T-helper 17 cell (primary cell): ENCODE measurements around the gene CAGE1. TPM values are rescaled to one million over a fixed set of nuclear protein-coding genes. Genes with fewer than 3 reads are reported as not detected.
"Not testable (repeated sequence)": the region's sequence is repeated elsewhere in the genome, so short reads cannot be mapped to it uniquely, and the experiment has no call there.

ENCODE experiments used
- ATAC-seq: fragments of 150-1000 bp; cut with Tn5 transposase; 2 replicates; pipeline ENCODE4 v1.10.0; 2021; ENCODE audit warnings: mild to moderate bottlenecking, moderate library complexity
- DNase-seq, 3 donors: peaks; one replicate each; pipeline versions ENCODE4 v3.0.0 to v3.0.0-alpha.2; 2020 to 2021
- H3K9me3 ChIP-seq: one replicate; pipeline ENCODE4 v1.7.0; 2013; ENCODE audit warnings: low read length, mild to moderate bottlenecking; ENCODE audit not compliant: control insufficient read depth, poor library complexity, severe bottlenecking
- H3K27ac Mint-ChIP-seq: one replicate; pipeline ENCODE4 v1.8.0; 2022; ENCODE audit warnings: mild to moderate bottlenecking, moderate library complexity, mixed read lengths
- H3K27me3 Mint-ChIP-seq: one replicate; pipeline ENCODE4 v1.8.0; 2022; ENCODE audit warnings: mixed read lengths
- H3K36me3 Mint-ChIP-seq: one replicate; pipeline ENCODE4 v1.8.0; 2022; ENCODE audit warnings: low read depth, mixed read lengths
- H3K4me1 Mint-ChIP-seq: one replicate; pipeline ENCODE4 v1.8.0; 2022; ENCODE audit warnings: mild to moderate bottlenecking, mixed read lengths
- H3K4me3 Mint-ChIP-seq: one replicate; pipeline ENCODE4 v1.8.0; 2022; ENCODE audit warnings: mild to moderate bottlenecking, moderate library complexity, mixed read lengths
- total RNA-seq, 4 donors: library from RNA in 2 of 4; stranded (reverse) in 2 of 4; gene quantifications; one replicate each; pipeline ENCODE4 v1.2.3 and lab custom pipeline; 2022 to 2026

The CAGE1 gene
- total RNA-seq, 2 donors from 2014 or later, result 0.57 to 0.60 TPM

DNA sequence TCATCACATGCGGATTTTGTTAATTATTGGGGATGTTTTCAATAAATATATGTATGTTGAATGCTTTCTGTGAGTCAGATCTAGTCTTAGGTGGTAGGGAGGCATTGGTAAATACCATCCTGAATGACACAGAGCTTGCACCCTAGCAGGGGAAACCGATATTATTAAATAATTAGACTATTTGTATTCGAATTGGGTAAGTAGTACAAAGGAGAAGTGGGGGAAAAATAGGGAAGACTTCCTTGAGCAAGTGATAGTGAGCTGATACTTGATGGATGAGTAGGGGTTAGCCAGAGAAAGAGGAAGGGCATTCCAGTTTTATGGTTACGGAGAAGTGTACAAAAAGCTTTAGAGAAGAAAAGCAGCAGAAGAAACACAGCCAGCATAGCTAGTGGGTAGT, 1.6 kb upstream of the CAGE1 start:
- H3K9me3 ChIP-seq, result no peaks in the 10 kb centered on the region
- Mint-ChIP-seq H3K4me3 (peak overlapping the region; percentile 88), H3K27ac (peak overlapping the region; percentile 99), H3K36me3 (peaks cover 6% of the 10 kb centered on the region), H3K27me3 (no peaks in the 10 kb centered on the region), H3K4me1 (peaks cover 43% of the 10 kb centered on the region)
- DNase-seq, result no peak
- no peak for ATAC-seq

- H3K36me3 Mint-ChIP-seq, result peaks cover 6% of the 10 kb centered on the region
- ATAC-seq, result peak; percentile 22
Observed at GRCh38 chr6:7390226-7390878, 810 bp upstream of the CAGE1 start.

DNA sequence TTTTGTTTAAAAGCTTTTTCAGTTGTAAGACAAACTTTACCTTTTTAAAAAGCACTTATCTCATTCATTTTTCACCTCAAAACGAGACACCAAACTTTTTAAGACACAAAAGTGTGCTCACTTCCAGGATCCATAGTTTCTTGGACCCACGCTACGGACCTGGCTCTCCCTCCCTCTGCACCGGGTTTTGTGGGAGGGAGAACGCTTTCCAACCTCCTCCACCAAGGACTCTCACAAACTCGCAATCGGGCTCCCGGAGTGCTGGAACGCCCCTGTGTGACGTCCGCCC, 436 bp downstream of the CAGE1 start:
- no peak for ATAC-seq

More at GRCh38 chr6:7390226-7390878, 810 bp upstream of the CAGE1 start:
- peak overlapping the region; percentile 99 for H3K27ac Mint-ChIP-seq
- no peak for DNase-seq
- H3K4me1 Mint-ChIP-seq, result peaks cover 41% of the 10 kb centered on the region
- H3K9me3 ChIP-seq, result no peaks in the 10 kb centered on the region
- H3K27me3 Mint-ChIP-seq, result no peaks in the 10 kb centered on the region
- peak overlapping the region; percentile 88 for H3K4me3 Mint-ChIP-seq

DNA sequence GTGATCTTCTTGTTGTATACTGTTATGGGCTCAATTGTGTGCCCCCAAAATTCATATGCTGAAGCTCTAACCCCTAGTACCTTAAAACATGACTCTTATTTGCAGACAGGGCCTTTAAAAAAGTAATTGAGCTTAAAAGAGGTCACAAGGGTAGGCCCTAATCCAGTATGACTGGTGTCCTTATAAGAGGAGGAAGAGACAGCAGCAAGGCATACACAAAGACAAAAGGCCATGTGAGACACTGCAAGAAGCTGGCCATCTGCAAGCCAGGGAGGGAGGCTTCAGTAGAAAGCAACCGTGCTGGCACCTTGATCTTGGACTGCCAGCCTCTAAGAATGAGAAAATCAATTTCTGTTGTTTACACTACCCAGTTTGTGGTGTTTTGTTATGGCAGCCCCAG, 8.4 kb downstream of the CAGE1 start:
- Mint-ChIP-seq H3K4me1 (peaks cover 2% of the 10 kb centered on the region), H3K36me3 (no peaks in the 10 kb centered on the region), H3K27ac (no peak overlapping the region), H3K27me3 (peaks cover 4% of the 10 kb centered on the region), H3K4me3 (no peak overlapping the region)
- DNase-seq (no peak), ATAC-seq (no peak)
- H3K9me3 ChIP-seq, result no peaks in the 10 kb centered on the region

More for the DNA sequence above, 436 bp downstream of the CAGE1 start:
- DNase-seq, result no peak
- Mint-ChIP-seq H3K27me3 (no peaks in the 10 kb centered on the region), H3K36me3 (peaks cover 6% of the 10 kb centered on the region), H3K4me1 (peaks cover 41% of the 10 kb centered on the region), H3K27ac (peak overlapping the region; percentile 99), H3K4me3 (peak overlapping the region; percentile 88)
- no peaks in the 10 kb centered on the region for H3K9me3 ChIP-seq

GRCh38 chr6:7378740-7379139, 10.8 kb downstream of the CAGE1 start:
- ATAC-seq, result no peak
- Mint-ChIP-seq H3K4me1 (peaks cover 2% of the 10 kb centered on the region), H3K36me3 (no peaks in the 10 kb centered on the region), H3K27ac (no peak overlapping the region), H3K4me3 (no peak overlapping the region), H3K27me3 (peaks cover 10% of the 10 kb centered on the region)
- no peak for DNase-seq
- no peaks in the 10 kb centered on the region for H3K9me3 ChIP-seq

- Mint-ChIP-seq H3K4me3 (no peak overlapping the region), H3K4me1 (peaks cover 7% of the 10 kb centered on the region), H3K36me3 (peaks cover 3% of the 10 kb centered on the region), H3K27ac (no peak overlapping the region), H3K27me3 (peaks cover 18% of the 10 kb centered on the region)
- no peak for ATAC-seq
- no peak for DNase-seq
- no peaks in the 10 kb centered on the region for H3K9me3 ChIP-seq
Observed at GRCh38 chr6:7377961-7378360, 11.6 kb downstream of the CAGE1 start.

DNA sequence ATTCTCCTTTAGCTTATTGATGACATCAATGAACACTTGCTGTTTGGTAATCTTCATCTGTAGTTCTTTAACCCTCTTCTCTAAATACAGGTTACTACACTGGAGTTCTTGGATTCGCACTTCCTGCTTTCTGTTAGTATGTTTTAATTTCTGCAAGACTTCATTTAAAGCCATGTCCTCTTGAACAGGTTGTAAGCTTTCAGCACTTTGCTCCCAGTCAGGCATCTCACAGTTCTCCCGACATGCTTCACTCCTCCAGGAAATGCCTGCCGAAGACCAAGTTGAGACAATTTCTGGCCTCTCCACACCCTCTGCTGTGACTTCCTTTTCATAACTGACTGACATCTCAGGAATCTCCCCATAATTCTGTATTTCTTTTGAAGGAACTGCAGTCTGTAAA, 15.8 kb downstream of the CAGE1 start:
- no peaks in the 10 kb centered on the region for H3K9me3 ChIP-seq
- H3K4me3 Mint-ChIP-seq, result no peak overlapping the region
- H3K4me1 Mint-ChIP-seq, result peaks cover 7% of the 10 kb centered on the region
- peaks cover 18% of the 10 kb centered on the region for H3K27me3 Mint-ChIP-seq
- ATAC-seq (no peak), DNase-seq (no peak)
- peaks cover 3% of the 10 kb centered on the region for H3K36me3 Mint-ChIP-seq
- H3K27ac Mint-ChIP-seq, result no peak overlapping the region

DNA sequence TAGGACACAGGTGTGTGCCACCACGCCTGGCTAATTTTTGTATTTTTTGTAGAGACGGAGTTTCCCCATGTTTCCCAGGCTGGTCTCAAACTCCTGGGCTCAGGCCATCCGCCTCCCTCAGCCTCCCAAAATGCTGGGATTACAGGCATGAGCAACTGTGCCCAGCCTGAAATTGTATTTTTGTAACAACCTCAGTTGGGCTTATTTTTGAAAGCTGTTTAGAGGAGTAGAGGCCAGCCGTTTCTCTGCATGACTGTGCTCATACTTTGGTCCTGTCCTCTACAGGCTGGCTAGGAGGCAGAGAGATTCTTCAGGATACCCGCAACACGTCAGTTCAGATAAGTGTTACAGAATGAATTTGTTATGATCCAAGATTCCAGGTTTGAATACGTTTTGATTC, 22.1 kb downstream of the CAGE1 start:
- H3K27ac Mint-ChIP-seq, result no peak overlapping the region
- no peak for ATAC-seq
- no peak for DNase-seq
- H3K4me1 Mint-ChIP-seq, result no peaks in the 10 kb centered on the region
- H3K27me3 Mint-ChIP-seq, result peaks cover 9% of the 10 kb centered on the region
- no peak overlapping the region for H3K4me3 Mint-ChIP-seq
- no peaks in the 10 kb centered on the region for H3K9me3 ChIP-seq
- H3K36me3 Mint-ChIP-seq, result peaks cover 2% of the 10 kb centered on the region

DNA sequence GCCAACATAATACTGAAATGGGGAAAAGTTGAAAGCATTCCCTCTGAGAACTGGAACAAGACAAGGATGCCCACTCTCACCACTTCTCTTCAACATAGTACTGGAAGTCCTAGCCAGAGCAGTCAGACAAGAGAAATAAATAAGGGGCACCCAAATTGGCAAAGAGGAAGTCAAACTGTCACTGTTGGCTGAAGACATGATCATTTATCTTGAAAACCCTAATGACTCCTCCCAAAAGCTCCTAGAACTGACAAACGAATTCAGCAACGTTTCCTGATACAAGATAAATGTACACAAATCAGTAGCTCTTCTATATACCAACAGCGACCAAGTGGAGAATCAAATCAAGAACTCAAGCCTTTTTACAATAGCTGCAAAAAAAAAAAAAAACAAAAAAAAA, 37.6 kb downstream of the CAGE1 start:
- not testable (repeated sequence) for H3K4me1 Mint-ChIP-seq, H3K4me3 Mint-ChIP-seq, ATAC-seq, H3K9me3 ChIP-seq, DNase-seq, H3K27ac Mint-ChIP-seq
- H3K36me3 Mint-ChIP-seq, result peaks cover 10% of the 10 kb centered on the region
- H3K27me3 Mint-ChIP-seq, result peaks cover 34% of the 10 kb centered on the region

GRCh38 chr6:7350591-7350990, 39.0 kb downstream of the CAGE1 start:
- H3K27me3 Mint-ChIP-seq, result peaks cover 34% of the 10 kb centered on the region
- H3K4me1 Mint-ChIP-seq, DNase-seq, H3K27ac Mint-ChIP-seq, H3K9me3 ChIP-seq, H3K4me3 Mint-ChIP-seq, ATAC-seq: not testable (repeated sequence)
- H3K36me3 Mint-ChIP-seq, result peaks cover 10% of the 10 kb centered on the region

DNA sequence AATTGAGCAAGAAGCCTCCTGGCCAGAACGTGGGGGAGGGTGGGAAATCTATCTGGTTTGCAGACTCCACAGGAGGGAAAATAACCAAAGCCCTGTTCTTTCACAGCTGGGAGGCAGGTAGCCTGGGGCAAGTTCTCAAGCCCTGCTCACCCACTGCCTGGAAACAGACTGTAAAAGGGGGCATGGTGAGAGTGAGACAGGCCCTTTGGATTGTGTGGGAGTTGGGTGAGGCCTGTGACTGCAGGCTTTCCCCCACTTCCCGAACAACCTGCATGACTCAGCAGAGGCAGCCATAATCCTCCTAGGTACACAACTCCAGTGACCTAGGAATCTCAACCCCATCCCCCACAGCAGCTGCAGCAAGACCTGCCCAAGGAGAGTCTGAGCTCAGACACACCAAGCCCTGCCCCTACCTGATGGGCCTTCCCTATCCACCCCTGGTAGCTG, 42.0 kb downstream of the CAGE1 start:
- not testable (repeated sequence) for H3K4me1 Mint-ChIP-seq, DNase-seq, H3K27ac Mint-ChIP-seq, H3K9me3 ChIP-seq, ATAC-seq, H3K4me3 Mint-ChIP-seq
- peaks cover 10% of the 10 kb centered on the region for H3K36me3 Mint-ChIP-seq
- H3K27me3 Mint-ChIP-seq, result peaks cover 45% of the 10 kb centered on the region

GRCh38 chr6:7344773-7345450, 44.6 kb downstream of the CAGE1 start:
- H3K4me3 Mint-ChIP-seq, DNase-seq, H3K27ac Mint-ChIP-seq, ATAC-seq, H3K9me3 ChIP-seq, H3K36me3 Mint-ChIP-seq, H3K4me1 Mint-ChIP-seq: not testable (repeated sequence)
- H3K27me3 Mint-ChIP-seq, result peaks cover 45% of the 10 kb centered on the region

- peaks cover 7% of the 10 kb centered on the region for H3K36me3 Mint-ChIP-seq
- no peaks in the 10 kb centered on the region for H3K9me3 ChIP-seq
- H3K4me1 Mint-ChIP-seq, result no peaks in the 10 kb centered on the region
- H3K27ac Mint-ChIP-seq, result no peak overlapping the region
- no peak for DNase-seq
- no peak for ATAC-seq
- peaks cover 36% of the 10 kb centered on the region for H3K27me3 Mint-ChIP-seq
- H3K4me3 Mint-ChIP-seq, result no peak overlapping the region
Observed at GRCh38 chr6:7343546-7344475, 45.7 kb downstream of the CAGE1 start.
